ENCODE measurements around the gene EVA1C.

DNA sequence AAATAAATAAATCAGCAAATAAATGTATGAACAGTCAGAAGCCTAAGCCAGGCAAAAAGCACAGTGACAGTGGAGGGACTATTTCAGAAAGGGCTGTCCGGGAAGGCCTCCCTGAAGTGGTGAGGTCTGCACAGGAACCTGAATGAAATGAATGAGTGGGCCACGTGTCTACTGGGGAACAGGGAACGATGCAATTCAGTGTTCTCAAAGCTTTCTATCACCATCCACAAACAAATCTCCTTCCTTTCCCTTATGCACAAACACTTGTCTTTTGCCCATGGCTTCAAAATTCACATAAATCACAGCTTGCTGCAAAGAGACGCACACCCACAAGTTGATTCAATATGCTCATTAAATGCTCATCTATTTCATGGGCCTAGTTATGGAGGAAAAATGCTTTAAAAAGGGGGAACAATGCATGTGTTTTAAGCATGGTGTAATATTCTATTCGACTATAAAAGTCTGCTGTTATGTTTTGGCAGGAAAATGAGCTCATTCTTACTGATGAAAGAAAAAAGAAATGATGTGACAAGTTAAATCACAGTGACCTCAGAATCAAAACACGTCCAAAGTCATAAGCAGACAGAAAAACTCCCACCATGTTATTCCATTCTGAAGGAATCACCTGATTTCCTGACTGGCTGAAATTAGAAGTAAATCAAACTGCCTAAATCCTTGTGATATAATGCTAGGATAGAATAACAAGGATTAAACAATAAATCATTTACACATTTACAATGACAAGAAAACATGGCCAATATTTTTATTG lies 41.3 kb upstream of the EVA1C start:
- TF ChIP-seq, protein P1, sequence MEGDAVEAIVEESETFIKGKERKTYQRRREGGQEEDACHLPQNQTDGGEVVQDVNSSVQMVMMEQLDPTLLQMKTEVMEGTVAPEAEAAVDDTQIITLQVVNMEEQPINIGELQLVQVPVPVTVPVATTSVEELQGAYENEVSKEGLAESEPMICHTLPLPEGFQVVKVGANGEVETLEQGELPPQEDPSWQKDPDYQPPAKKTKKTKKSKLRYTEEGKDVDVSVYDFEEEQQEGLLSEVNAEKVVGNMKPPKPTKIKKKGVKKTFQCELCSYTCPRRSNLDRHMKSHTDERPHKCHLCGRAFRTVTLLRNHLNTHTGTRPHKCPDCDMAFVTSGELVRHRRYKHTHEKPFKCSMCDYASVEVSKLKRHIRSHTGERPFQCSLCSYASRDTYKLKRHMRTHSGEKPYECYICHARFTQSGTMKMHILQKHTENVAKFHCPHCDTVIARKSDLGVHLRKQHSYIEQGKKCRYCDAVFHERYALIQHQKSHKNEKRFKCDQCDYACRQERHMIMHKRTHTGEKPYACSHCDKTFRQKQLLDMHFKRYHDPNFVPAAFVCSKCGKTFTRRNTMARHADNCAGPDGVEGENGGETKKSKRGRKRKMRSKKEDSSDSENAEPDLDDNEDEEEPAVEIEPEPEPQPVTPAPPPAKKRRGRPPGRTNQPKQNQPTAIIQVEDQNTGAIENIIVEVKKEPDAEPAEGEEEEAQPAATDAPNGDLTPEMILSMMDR (IDR thresholded peaks at IDR 0.05 in 2 of 3, conservative IDR thresholded peaks at IDR 0.05 in 1 of 3; ENCODE audit: borderline replicate concordance in 1 of 3, insufficient read depth in 1 of 3, low read depth in 2 of 3, low read length in 2 of 3): no peak
- no peak for TF ChIP-seq RAD21 (IDR thresholded peaks at IDR 0.05; ENCODE audit: low read depth)
- no peak for TF ChIP-seq POLR2AphosphoS5 (IDR thresholded peaks at IDR 0.05; ENCODE audit: low read depth, low read length)
- no peak for TF ChIP-seq ZNF274 (IDR thresholded peaks at IDR 0.05; ENCODE audit: low read depth, low read length)
- no peak for TF ChIP-seq EZH2 (IDR thresholded peaks at IDR 0.05)
- TF ChIP-seq, protein P2, sequence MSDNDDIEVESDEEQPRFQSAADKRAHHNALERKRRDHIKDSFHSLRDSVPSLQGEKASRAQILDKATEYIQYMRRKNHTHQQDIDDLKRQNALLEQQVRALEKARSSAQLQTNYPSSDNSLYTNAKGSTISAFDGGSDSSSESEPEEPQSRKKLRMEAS (IDR thresholded peaks at IDR 0.05): no peak
- TF ChIP-seq, protein P3, sequence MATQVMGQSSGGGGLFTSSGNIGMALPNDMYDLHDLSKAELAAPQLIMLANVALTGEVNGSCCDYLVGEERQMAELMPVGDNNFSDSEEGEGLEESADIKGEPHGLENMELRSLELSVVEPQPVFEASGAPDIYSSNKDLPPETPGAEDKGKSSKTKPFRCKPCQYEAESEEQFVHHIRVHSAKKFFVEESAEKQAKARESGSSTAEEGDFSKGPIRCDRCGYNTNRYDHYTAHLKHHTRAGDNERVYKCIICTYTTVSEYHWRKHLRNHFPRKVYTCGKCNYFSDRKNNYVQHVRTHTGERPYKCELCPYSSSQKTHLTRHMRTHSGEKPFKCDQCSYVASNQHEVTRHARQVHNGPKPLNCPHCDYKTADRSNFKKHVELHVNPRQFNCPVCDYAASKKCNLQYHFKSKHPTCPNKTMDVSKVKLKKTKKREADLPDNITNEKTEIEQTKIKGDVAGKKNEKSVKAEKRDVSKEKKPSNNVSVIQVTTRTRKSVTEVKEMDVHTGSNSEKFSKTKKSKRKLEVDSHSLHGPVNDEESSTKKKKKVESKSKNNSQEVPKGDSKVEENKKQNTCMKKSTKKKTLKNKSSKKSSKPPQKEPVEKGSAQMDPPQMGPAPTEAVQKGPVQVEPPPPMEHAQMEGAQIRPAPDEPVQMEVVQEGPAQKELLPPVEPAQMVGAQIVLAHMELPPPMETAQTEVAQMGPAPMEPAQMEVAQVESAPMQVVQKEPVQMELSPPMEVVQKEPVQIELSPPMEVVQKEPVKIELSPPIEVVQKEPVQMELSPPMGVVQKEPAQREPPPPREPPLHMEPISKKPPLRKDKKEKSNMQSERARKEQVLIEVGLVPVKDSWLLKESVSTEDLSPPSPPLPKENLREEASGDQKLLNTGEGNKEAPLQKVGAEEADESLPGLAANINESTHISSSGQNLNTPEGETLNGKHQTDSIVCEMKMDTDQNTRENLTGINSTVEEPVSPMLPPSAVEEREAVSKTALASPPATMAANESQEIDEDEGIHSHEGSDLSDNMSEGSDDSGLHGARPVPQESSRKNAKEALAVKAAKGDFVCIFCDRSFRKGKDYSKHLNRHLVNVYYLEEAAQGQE (IDR thresholded peaks at IDR 0.05; ENCODE audit: low read depth): no peak
- no peak for TF ChIP-seq POLR2A (IDR thresholded peaks at IDR 0.05; ENCODE audit: borderline replicate concordance, extremely low read depth, insufficient read depth, insufficient read length)
- TF ChIP-seq ZFX (IDR thresholded peaks at IDR 0.05): no peak
- no peak for TF ChIP-seq SRF (IDR thresholded peaks at IDR 0.05; ENCODE audit: low read depth)
- no peak for TF ChIP-seq EZH2phosphoT487 (IDR thresholded peaks at IDR 0.05; ENCODE audit: borderline replicate concordance)

Data from HCT116 (cell line).